Measurements from ENCODE around the gene KIAA0513. TPM values are rescaled to one million over a fixed set of nuclear protein-coding genes. Genes with fewer than 3 reads are reported as not detected.

KIAA0513 gene
- total RNA-seq, 1 donor from 2014 or later: 6.1 TPM

GRCh38 chr16:85033171-85033570, 5.6 kb downstream of the KIAA0513 start:
- Histone ChIP-seq H3K79me2 (ENCODE audit: low read depth) (no peaks in the 10 kb centered on the region), H3K27ac (no peak overlapping the region), H3K9me3 (ENCODE audit: low read depth) (no peaks in the 10 kb centered on the region), H2AFZ (replicated peaks) (no peak overlapping the region), H4K20me1 (ENCODE audit: low read depth) (no peaks in the 10 kb centered on the region), H3K4me1 (peaks cover 5% of the 10 kb centered on the region), H3K4me3 (no peak overlapping the region), H3K4me2 (no peak overlapping the region), H3K9ac (no peak overlapping the region), H3F3A (ENCODE audit: low read depth) (peaks cover 3% of the 10 kb centered on the region), H3K27me3 (peaks cover 21% of the 10 kb centered on the region), H3K36me3 (no peaks in the 10 kb centered on the region)
- Mint-ChIP-seq H3K4me1 (peaks cover 25% of the 10 kb centered on the region), H3K4me3 (no peak overlapping the region), H3K27me3 (ENCODE audit: insufficient read depth, low read depth) (peaks cover 9% of the 10 kb centered on the region), H3K9me3 (no peaks in the 10 kb centered on the region), H3K36me3 (no peaks in the 10 kb centered on the region), H3K27ac (no peak overlapping the region)
- TF ChIP-seq EZH2 (IDR thresholded peaks at IDR 0.05) (no peak), EZH2phosphoT487 (IDR thresholded peaks at IDR 0.05) (no peak)
- TF ChIP-seq, protein P1, sequence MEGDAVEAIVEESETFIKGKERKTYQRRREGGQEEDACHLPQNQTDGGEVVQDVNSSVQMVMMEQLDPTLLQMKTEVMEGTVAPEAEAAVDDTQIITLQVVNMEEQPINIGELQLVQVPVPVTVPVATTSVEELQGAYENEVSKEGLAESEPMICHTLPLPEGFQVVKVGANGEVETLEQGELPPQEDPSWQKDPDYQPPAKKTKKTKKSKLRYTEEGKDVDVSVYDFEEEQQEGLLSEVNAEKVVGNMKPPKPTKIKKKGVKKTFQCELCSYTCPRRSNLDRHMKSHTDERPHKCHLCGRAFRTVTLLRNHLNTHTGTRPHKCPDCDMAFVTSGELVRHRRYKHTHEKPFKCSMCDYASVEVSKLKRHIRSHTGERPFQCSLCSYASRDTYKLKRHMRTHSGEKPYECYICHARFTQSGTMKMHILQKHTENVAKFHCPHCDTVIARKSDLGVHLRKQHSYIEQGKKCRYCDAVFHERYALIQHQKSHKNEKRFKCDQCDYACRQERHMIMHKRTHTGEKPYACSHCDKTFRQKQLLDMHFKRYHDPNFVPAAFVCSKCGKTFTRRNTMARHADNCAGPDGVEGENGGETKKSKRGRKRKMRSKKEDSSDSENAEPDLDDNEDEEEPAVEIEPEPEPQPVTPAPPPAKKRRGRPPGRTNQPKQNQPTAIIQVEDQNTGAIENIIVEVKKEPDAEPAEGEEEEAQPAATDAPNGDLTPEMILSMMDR (IDR thresholded peaks at IDR 0.05): no peak
- DNase-seq (ENCODE audit: low spot score): no peak

DNA sequence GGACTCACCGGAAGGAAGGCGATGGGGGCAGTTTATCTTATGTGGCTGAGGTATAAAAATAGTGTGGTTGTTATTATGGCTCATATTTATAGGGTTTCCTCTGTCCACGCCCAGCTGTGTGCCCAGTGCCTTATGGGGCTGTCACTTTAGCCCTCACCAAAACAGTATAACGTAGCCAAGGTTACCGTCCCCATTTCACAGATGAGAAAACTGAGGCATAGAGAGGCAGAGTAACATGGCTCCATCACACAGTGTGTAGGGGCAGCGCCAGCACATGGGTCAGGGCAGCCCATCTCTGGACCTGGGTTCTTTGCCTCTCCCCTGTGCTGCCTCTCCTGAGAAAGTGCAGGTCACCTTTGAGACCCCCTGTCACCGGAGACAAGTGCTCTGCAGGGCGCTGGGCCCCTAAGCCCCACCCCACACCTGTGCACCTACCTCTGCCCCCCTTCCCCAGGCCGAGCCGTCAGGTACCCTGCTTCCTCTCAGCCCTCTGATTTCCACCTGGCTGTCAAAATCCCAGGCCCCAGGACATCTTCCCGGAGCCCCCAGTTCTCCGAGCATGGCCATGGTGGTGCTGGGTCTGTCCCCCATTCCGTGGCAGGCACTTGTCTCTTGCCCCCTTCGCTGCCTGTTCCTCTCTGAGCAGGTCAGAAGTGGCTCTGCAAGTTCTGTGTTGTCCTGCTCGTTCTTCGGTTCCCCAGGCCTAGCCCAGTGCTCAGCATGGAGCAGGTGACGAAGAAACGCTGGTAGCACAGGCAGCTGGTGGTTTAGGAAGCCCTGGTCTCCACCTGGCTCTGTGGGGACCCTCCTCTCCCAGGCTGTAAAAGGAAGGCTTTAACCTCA, 7.2 kb downstream of the KIAA0513 start:
- H3K79me2 ChIP-seq (ENCODE audit: low read depth): no peaks in the 10 kb centered on the region
- DNase-seq (ENCODE audit: low spot score): no peak

GRCh38 chr16:85036236-85037049, 8.8 kb downstream of the KIAA0513 start:
- Histone ChIP-seq H3K36me3 (no peaks in the 10 kb centered on the region), H3K4me1 (no peaks in the 10 kb centered on the region), H3F3A (ENCODE audit: low read depth) (peaks cover 5% of the 10 kb centered on the region), H3K4me3 (no peak overlapping the region), H3K27me3 (no peaks in the 10 kb centered on the region), H3K27ac (no peak overlapping the region), H2AFZ (replicated peaks) (no peak overlapping the region), H3K4me2 (no peak overlapping the region), H4K20me1 (ENCODE audit: low read depth) (no peaks in the 10 kb centered on the region), H3K9ac (no peak overlapping the region), H3K9me3 (ENCODE audit: low read depth) (no peaks in the 10 kb centered on the region), H3K79me2 (ENCODE audit: low read depth) (no peaks in the 10 kb centered on the region)
- Mint-ChIP-seq H3K27ac (no peak overlapping the region), H3K4me3 (no peak overlapping the region), H3K27me3 (ENCODE audit: insufficient read depth, low read depth) (peaks cover 12% of the 10 kb centered on the region), H3K4me1 (peaks cover 9% of the 10 kb centered on the region), H3K36me3 (no peaks in the 10 kb centered on the region), H3K9me3 (no peaks in the 10 kb centered on the region)
- TF ChIP-seq, protein P1 (IDR thresholded peaks at IDR 0.05): no peak
- TF ChIP-seq EZH2 (IDR thresholded peaks at IDR 0.05) (no peak), EZH2phosphoT487 (IDR thresholded peaks at IDR 0.05) (no peak)
- no peak for DNase-seq (ENCODE audit: low spot score)

More for the DNA sequence above, 7.2 kb downstream of the KIAA0513 start:
- H3K9me3 Mint-ChIP-seq: no peaks in the 10 kb centered on the region
- Histone ChIP-seq H3K9me3 (ENCODE audit: low read depth) (no peaks in the 10 kb centered on the region), H3F3A (ENCODE audit: low read depth) (peaks cover 3% of the 10 kb centered on the region), H3K4me3 (no peak overlapping the region), H3K36me3 (no peaks in the 10 kb centered on the region), H3K27ac (no peak overlapping the region), H2AFZ (replicated peaks) (no peak overlapping the region), H3K4me2 (no peak overlapping the region), H3K4me1 (no peaks in the 10 kb centered on the region), H4K20me1 (ENCODE audit: low read depth) (no peaks in the 10 kb centered on the region), H3K27me3 (peaks cover 4% of the 10 kb centered on the region), H3K9ac (no peak overlapping the region)
- TF ChIP-seq EZH2phosphoT487 (IDR thresholded peaks at IDR 0.05) (no peak), EZH2 (IDR thresholded peaks at IDR 0.05) (no peak)
- H3K4me3 Mint-ChIP-seq: no peak overlapping the region
- peak overlapping the region; percentile 57 for H3K27ac Mint-ChIP-seq
- peaks cover 9% of the 10 kb centered on the region for H3K27me3 Mint-ChIP-seq (ENCODE audit: insufficient read depth, low read depth)
- H3K4me1 Mint-ChIP-seq: peaks cover 10% of the 10 kb centered on the region
- no peaks in the 10 kb centered on the region for H3K36me3 Mint-ChIP-seq

Measured in neural progenitor cell (in vitro differentiated cells).